H7 (cell line): ENCODE results near the gene IFI27L1. TPM values are rescaled to one million over a fixed set of nuclear protein-coding genes. Genes with fewer than 3 reads are reported as not detected.

ENCODE experiments used
- DNase-seq: peaks from one replicate; pipeline ENCODE4 v3.0.0; 2012
- H3K27me3 ChIP-seq: 2 replicates; pipeline ENCODE4 v1.6.0; 2011; ENCODE audit warnings: mild to moderate bottlenecking, low read length; ENCODE audit not compliant: control insufficient read depth, insufficient read depth
- H3K36me3 ChIP-seq: replicated peaks from 2 replicates; pipeline ENCODE4 v1.5.1; 2011; ENCODE audit warnings: low read length; ENCODE audit not compliant: control insufficient read depth, insufficient read depth
- H3K4me3 ChIP-seq: 2 replicates; pipeline ENCODE4 v1.5.1; 2011; ENCODE audit warnings: low read depth, mild to moderate bottlenecking, control low read depth, low read length, moderate library complexity; ENCODE audit not compliant: insufficient read depth
- total RNA-seq: library from RNA; depleted of rRNA; stranded (reverse); fragments of >200 nt; shearing (Covaris generic); gene quantifications from 2 replicates; pipeline ENCODE4 v1.2.3, GENCODE V29; 2014; rRNA removed

The IFI27L1 gene
- total RNA-seq, result 14.3 and 16.4 TPM in 2 replicates

GRCh38 chr14:94080621-94081385 is at the start of gene IFI27L1, which contains the start of gene DDX24:
Gene IFI27L1 (plus strand): TSS chr14:94081310. CDS start chr14:94096938, 15,628 bp downstream.
Gene DDX24 (minus strand): TSS chr14:94081202. CDS start chr14:94079742, 1,460 bp downstream.
- peak; percentile 97 for DNase-seq
- Histone ChIP-seq H3K36me3 (peaks cover 8% of the 10 kb centered on the region), H3K4me3 (peak within 1 kb of the TSS; percentile 96), H3K27me3 (no peaks in the 10 kb centered on the region)

- no peak overlapping the region for H3K4me3 ChIP-seq
- H3K27me3 ChIP-seq, result peaks cover 3% of the 10 kb centered on the region
- DNase-seq, result no peak
- no peaks in the 10 kb centered on the region for H3K36me3 ChIP-seq
Observed at GRCh38 chr14:94031883-94032279, 49.2 kb upstream of the IFI27L1 start.

- H3K4me3 ChIP-seq, result no peak overlapping the region
- H3K27me3 ChIP-seq, result no peaks in the 10 kb centered on the region
- no peaks in the 10 kb centered on the region; the same call in 1 of the 2 replicates for H3K36me3 ChIP-seq
- no peak for DNase-seq
Observed at GRCh38 chr14:94034886-94035285, 46.2 kb upstream of the IFI27L1 start.

- Histone ChIP-seq H3K36me3 (no peaks in the 10 kb centered on the region; the same call in 1 of the 2 replicates), H3K4me3 (no peak overlapping the region), H3K27me3 (no peaks in the 10 kb centered on the region)
- peak; percentile 90 for DNase-seq
Observed at GRCh38 chr14:94036313-94037167, 44.6 kb upstream of the IFI27L1 start.

GRCh38 chr14:94037954-94038353 is 43.2 kb upstream of the IFI27L1 start:
- H3K36me3 ChIP-seq, result no peaks in the 10 kb centered on the region; the same call in 1 of the 2 replicates
- no peak overlapping the region for H3K4me3 ChIP-seq
- H3K27me3 ChIP-seq, result no peaks in the 10 kb centered on the region
- DNase-seq, result no peak

GRCh38 chr14:94038510-94038909 is 42.6 kb upstream of the IFI27L1 start:
- no peak for DNase-seq
- Histone ChIP-seq H3K36me3 (no peaks in the 10 kb centered on the region; the same call in 1 of the 2 replicates), H3K4me3 (no peak overlapping the region), H3K27me3 (no peaks in the 10 kb centered on the region)

- Histone ChIP-seq H3K4me3 (no peak overlapping the region), H3K27me3 (no peaks in the 10 kb centered on the region), H3K36me3 (peaks cover 1% of the 10 kb centered on the region)
- no peak for DNase-seq
Observed at GRCh38 chr14:94038921-94039629, 42.0 kb upstream of the IFI27L1 start.

GRCh38 chr14:94040247-94040646 is 40.9 kb upstream of the IFI27L1 start:
- no peak for DNase-seq
- Histone ChIP-seq H3K4me3 (no peak overlapping the region), H3K36me3 (peaks cover 4% of the 10 kb centered on the region), H3K27me3 (no peaks in the 10 kb centered on the region)

- H3K27me3 ChIP-seq, result no peaks in the 10 kb centered on the region
- no peak for DNase-seq
- H3K36me3 ChIP-seq, result peaks cover 4% of the 10 kb centered on the region
- no peak overlapping the region for H3K4me3 ChIP-seq
Observed at GRCh38 chr14:94040796-94041195, 40.3 kb upstream of the IFI27L1 start.

GRCh38 chr14:94041551-94042346 is 39.4 kb upstream of the IFI27L1 start:
- Histone ChIP-seq H3K36me3 (peaks cover 6% of the 10 kb centered on the region), H3K4me3 (no peak overlapping the region), H3K27me3 (no peaks in the 10 kb centered on the region)
- no peak for DNase-seq

- H3K4me3 ChIP-seq, result no peak overlapping the region
- DNase-seq, result no peak
Observed at GRCh38 chr14:94042433-94043091, 38.5 kb upstream of the IFI27L1 start.

GRCh38 chr14:94043111-94043755 is 37.9 kb upstream of the IFI27L1 start:
- peaks cover 11% of the 10 kb centered on the region for H3K36me3 ChIP-seq
- DNase-seq, result no peak
- H3K27me3 ChIP-seq, result no peaks in the 10 kb centered on the region
- no peak overlapping the region for H3K4me3 ChIP-seq

More at GRCh38 chr14:94042433-94043091, 38.5 kb upstream of the IFI27L1 start:
- H3K36me3 ChIP-seq, result peaks cover 8% of the 10 kb centered on the region
- H3K27me3 ChIP-seq, result no peaks in the 10 kb centered on the region
